ENCODE data around the gene HLCS.
A peak's percentile ranks its signal among the peaks of the same experiment; 100 is the strongest.

HLCS gene

GRCh38 chr21:36705679-36706481 lies 260.6 kb downstream of the HLCS start:
- FAIRE-seq (no peak), DNase-seq (ENCODE audit: low spot score) (no peak)

- DNase-seq (ENCODE audit: low spot score), result no peak
- no peak for FAIRE-seq
These were observed 261.4 kb downstream of the HLCS start for GRCh38 chr21:36704958-36705678.

GRCh38 chr21:36704281-36704957 lies 262.1 kb downstream of the HLCS start:
- FAIRE-seq, result no peak
- no peak for DNase-seq (ENCODE audit: low spot score)

- DNase-seq (ENCODE audit: low spot score) (no peak), FAIRE-seq (no peak)
These were observed 262.7 kb downstream of the HLCS start for GRCh38 chr21:36703626-36704280.

- FAIRE-seq (no peak), DNase-seq (ENCODE audit: low spot score) (no peak)
These were observed 263.3 kb downstream of the HLCS start for GRCh38 chr21:36703123-36703522.

- FAIRE-seq, result no peak
- DNase-seq (ENCODE audit: low spot score), result no peak
These were observed 263.9 kb downstream of the HLCS start for GRCh38 chr21:36702622-36702968.

GRCh38 chr21:36701756-36702621 lies 264.5 kb downstream of the HLCS start:
- FAIRE-seq, result no peak
- peak; percentile 10 for DNase-seq (ENCODE audit: low spot score)

GRCh38 chr21:36700971-36701755 lies 265.3 kb downstream of the HLCS start:
- DNase-seq (ENCODE audit: low spot score), result no peak
- FAIRE-seq, result no peak

Data from urothelium cell line (cell line).